Glutamatergic neuron (in vitro differentiated cells): ENCODE results near the gene OTX2. TPM values are rescaled to one million over a fixed set of nuclear protein-coding genes. Genes with fewer than 3 reads are reported as not detected.

Experiments used
- DNase-seq: peaks from one replicate; pipeline ENCODE4 v3.0.0; 2022
- H3K27ac Mint-ChIP-seq: one replicate; pipeline ENCODE4 v1.8.0; 2020; ENCODE audit warnings: mild to moderate bottlenecking, mixed read lengths, inconsistent platforms; ENCODE audit not compliant: unreplicated experiment
- H3K27me3 Mint-ChIP-seq: one replicate; pipeline ENCODE4 v1.8.0; 2020; ENCODE audit warnings: mild to moderate bottlenecking, moderate library complexity, mixed read lengths, inconsistent platforms; ENCODE audit not compliant: unreplicated experiment
- H3K36me3 Mint-ChIP-seq: one replicate; pipeline ENCODE4 v1.8.0; 2020; ENCODE audit warnings: mild to moderate bottlenecking, mixed read lengths, inconsistent platforms; ENCODE audit not compliant: unreplicated experiment
- H3K4me1 Mint-ChIP-seq: one replicate; pipeline ENCODE4 v1.8.0; 2020; ENCODE audit warnings: mild to moderate bottlenecking, low read depth, mixed read lengths, inconsistent platforms; ENCODE audit not compliant: unreplicated experiment
- H3K4me3 Mint-ChIP-seq: one replicate; pipeline ENCODE4 v1.8.0; 2020; ENCODE audit warnings: mild to moderate bottlenecking, mixed read lengths, inconsistent platforms; ENCODE audit not compliant: unreplicated experiment
- H3K9me3 Mint-ChIP-seq: one replicate; pipeline ENCODE4 v1.8.0; 2020; ENCODE audit warnings: mild to moderate bottlenecking, moderate library complexity, mixed read lengths, inconsistent platforms; ENCODE audit not compliant: unreplicated experiment
- total RNA-seq: library from RNA; stranded (reverse); fragmentation: NEBNext Ultra II Directional; extraction: Animal tissue kit (Norgen Biotek cat#: 25700); gene quantifications from one replicate; pipeline ENCODE4 v1.2.1, GENCODE V29; 2021; ENCODE audit not compliant: unreplicated experiment
- TF ChIP-seq, protein P1 (sequence below): fragments of 200-600 bp; sonication (generic); IDR thresholded peaks from one replicate; pipeline ENCODE4 v1.5.0; 2021; ENCODE audit not compliant: partially characterized antibody, unreplicated experiment

OTX2 gene
- total RNA-seq, 1 donor from 2014 or later = 18.8 TPM

GRCh38 chr14:56806760-56807159 is 3.5 kb downstream of the OTX2 start:
- Mint-ChIP-seq H3K36me3 (peaks cover 6% of the 10 kb centered on the region), H3K9me3 (peaks cover 22% of the 10 kb centered on the region), H3K4me1 (peaks cover 30% of the 10 kb centered on the region), H3K4me3 (peak overlapping the region; percentile 76), H3K27ac (peak overlapping the region; percentile 65), H3K27me3 (peaks cover 28% of the 10 kb centered on the region)
- TF ChIP-seq, protein P1, sequence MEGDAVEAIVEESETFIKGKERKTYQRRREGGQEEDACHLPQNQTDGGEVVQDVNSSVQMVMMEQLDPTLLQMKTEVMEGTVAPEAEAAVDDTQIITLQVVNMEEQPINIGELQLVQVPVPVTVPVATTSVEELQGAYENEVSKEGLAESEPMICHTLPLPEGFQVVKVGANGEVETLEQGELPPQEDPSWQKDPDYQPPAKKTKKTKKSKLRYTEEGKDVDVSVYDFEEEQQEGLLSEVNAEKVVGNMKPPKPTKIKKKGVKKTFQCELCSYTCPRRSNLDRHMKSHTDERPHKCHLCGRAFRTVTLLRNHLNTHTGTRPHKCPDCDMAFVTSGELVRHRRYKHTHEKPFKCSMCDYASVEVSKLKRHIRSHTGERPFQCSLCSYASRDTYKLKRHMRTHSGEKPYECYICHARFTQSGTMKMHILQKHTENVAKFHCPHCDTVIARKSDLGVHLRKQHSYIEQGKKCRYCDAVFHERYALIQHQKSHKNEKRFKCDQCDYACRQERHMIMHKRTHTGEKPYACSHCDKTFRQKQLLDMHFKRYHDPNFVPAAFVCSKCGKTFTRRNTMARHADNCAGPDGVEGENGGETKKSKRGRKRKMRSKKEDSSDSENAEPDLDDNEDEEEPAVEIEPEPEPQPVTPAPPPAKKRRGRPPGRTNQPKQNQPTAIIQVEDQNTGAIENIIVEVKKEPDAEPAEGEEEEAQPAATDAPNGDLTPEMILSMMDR = no peak
- DNase-seq = no peak

DNA sequence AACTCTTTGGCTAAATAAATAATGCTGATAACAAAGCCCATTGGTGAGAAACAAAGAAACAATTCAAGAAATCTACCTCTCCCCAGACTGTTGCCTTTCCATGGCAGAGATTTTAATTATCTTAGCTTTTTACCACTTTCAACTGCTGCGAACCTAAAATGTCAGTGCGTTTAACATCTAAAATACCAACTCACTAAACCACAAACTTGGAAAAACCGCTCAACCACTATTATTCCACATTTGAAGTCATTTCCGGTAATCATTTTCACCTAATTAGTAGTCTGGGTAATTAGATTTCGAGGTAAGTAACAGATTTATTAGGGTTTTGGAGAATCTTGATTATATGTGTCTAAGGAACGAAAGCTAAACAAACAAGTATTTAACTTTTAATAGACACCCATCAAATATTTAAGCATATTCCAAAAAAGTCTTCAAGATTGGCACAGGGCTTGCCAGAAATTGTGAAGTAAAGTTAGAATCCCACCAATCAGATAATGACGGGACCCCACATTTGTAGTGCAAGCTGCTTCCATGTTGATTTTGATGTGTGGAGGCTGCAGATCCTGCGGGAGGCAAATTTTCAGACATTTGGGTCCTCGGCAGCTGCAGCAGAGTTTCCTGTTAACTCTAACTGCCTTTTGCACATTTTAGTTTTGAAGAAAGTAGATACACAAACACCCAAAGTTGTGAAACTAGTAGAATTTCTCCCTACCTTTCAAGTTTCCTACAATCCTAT is 4.1 kb downstream of the OTX2 start:
- H3K36me3 Mint-ChIP-seq = peaks cover 6% of the 10 kb centered on the region

DNA sequence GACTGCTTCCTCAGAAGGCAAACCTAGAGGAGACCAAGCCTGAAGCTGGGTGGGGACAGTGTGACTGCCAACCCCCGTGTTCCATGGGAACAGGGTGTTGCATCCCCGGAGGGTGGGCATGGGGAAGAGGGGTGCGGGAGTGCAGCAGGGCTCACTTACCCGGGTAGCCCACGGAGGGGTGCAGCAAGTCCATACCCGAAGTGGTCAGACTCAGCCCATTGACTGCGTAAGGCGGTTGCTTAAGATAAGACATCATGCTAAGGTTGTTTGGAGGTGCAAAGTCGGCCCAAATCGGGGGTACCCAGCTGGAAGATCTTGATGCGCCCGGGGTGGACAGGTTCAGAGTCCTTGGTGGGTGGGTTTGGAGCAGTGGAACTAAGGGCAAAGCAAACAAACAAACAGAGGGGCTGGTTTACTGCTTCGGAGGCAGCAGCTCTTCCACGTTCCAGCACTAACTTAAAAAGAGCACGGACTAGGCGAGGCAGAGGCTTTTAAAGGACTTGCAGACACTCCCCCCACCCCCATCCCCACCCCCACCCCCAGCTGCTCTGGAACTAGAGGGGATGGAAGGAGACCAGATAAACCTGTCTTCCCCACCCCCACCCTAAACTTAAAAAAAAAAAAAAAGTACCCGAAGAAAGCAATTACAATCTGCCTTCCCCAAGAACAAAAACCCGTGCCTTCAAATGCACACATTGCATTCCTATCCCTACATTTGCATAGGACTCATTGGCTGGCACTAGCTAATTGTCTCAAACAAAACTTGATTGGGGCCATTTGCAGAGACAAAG is 4.9 kb downstream of the OTX2 start:
- peaks cover 6% of the 10 kb centered on the region for H3K36me3 Mint-ChIP-seq
- H3K4me1 Mint-ChIP-seq = peaks cover 31% of the 10 kb centered on the region
- H3K27me3 Mint-ChIP-seq = peaks cover 30% of the 10 kb centered on the region
- peak overlapping the region; percentile 33 for H3K27ac Mint-ChIP-seq
- peaks cover 21% of the 10 kb centered on the region for H3K9me3 Mint-ChIP-seq
- no peak for DNase-seq
- H3K4me3 Mint-ChIP-seq = peak overlapping the region; percentile 83
- TF ChIP-seq, protein P1 = no peak

More for the DNA sequence above, 4.1 kb downstream of the OTX2 start:
- H3K4me1 Mint-ChIP-seq = peaks cover 30% of the 10 kb centered on the region
- DNase-seq = no peak
- H3K27me3 Mint-ChIP-seq = peaks cover 28% of the 10 kb centered on the region
- peak overlapping the region; percentile 65 for H3K27ac Mint-ChIP-seq
- peak overlapping the region; percentile 76 for H3K4me3 Mint-ChIP-seq
- H3K9me3 Mint-ChIP-seq = peaks cover 22% of the 10 kb centered on the region
- TF ChIP-seq, protein P1 = no peak

DNA sequence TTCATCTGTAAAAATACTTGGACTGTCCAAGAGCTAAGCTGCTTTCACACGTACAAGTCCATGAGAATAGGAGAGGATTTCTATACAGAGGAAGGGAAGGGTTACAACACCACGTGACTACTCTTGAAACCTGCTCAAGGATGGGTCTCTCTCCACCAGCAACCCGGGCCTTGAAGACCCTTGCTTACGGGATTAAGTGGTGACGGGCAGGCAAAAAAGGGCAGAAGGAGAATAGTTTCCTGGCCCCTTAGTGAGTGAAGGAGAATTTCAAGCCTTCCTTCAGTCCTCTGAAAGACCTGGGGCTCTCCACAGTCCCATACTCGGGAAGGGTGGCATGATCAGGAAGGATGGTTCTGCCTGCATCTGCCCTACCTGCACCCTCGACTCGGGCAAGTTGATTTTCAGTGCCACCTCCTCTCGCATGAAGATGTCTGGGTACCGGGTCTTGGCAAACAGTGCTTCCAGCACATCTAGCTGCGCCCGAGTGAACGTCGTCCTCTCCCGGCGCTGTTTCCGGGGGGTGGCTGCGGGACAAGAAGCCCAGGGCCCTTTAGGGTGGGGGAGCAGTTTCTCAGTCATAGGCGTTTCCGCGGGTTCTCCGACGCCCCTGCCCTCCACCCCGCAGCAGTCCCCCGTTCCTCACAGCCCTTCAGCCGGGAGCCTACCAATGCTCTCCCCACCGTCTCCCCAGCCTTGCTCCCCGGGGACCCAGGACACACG is 6.3 kb downstream of the OTX2 start:
- Mint-ChIP-seq H3K4me3 (peak overlapping the region; percentile 83), H3K27me3 (peaks cover 24% of the 10 kb centered on the region), H3K27ac (no peak overlapping the region), H3K4me1 (peaks cover 25% of the 10 kb centered on the region), H3K9me3 (peaks cover 17% of the 10 kb centered on the region), H3K36me3 (peaks cover 6% of the 10 kb centered on the region)
- peak; percentile 29 for DNase-seq
- TF ChIP-seq, protein P1 = no peak
